Measurements from ENCODE around the gene PSMB2.
A peak's percentile ranks its signal among the peaks of the same experiment; 100 is the strongest.
"Not testable (repeated sequence)": the region's sequence is repeated elsewhere in the genome, so short reads cannot be mapped to it uniquely, and the experiment has no call there.

Gene PSMB2

DNA sequence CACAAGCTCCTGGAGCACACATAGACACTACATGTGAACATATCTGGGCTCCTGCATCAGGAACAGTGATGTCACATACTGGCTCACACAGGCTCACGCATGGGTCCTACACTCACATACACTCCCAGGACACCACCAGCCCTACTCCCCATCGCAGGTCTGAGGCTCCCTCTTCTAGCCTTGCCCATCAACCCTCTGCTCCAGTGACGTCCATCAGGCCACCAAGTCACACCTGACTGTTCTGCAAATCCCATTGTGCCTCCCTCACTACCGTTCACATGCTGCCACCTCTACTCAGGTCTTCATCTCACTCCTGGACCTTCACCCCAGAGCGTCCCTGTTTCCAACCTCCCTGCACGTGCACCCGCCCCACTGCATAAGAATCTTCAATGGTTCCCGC lies 50.1 kb downstream of the PSMB2 start:
- no peak for DNase-seq

DNA sequence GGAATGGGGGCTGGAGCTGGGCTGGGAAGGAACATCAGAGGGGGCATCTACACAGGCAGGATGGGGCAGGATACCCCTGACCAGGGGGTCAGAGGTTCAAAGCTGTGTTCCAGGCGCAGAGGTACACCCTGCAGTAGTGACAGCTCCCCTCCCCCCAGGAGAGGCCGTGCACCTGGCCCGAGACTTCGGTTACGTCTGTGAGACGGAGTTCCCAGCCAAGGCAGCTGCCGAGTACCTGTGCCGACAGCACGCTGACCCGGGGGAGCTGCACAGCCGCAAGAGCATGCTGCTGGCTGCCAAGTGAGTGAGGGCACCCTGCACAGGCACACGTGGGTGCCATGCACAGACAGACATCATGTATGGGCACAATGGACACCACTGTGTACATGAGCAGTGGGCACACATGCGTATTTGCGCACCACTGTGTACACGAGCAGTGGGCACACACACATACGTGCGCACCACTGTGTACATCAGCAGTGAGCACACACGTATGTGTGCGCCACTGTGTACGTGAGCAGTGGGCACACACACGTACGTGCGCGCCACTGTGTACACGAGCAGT lies 50.8 kb downstream of the PSMB2 start:
- DNase-seq, result no peak

DNA sequence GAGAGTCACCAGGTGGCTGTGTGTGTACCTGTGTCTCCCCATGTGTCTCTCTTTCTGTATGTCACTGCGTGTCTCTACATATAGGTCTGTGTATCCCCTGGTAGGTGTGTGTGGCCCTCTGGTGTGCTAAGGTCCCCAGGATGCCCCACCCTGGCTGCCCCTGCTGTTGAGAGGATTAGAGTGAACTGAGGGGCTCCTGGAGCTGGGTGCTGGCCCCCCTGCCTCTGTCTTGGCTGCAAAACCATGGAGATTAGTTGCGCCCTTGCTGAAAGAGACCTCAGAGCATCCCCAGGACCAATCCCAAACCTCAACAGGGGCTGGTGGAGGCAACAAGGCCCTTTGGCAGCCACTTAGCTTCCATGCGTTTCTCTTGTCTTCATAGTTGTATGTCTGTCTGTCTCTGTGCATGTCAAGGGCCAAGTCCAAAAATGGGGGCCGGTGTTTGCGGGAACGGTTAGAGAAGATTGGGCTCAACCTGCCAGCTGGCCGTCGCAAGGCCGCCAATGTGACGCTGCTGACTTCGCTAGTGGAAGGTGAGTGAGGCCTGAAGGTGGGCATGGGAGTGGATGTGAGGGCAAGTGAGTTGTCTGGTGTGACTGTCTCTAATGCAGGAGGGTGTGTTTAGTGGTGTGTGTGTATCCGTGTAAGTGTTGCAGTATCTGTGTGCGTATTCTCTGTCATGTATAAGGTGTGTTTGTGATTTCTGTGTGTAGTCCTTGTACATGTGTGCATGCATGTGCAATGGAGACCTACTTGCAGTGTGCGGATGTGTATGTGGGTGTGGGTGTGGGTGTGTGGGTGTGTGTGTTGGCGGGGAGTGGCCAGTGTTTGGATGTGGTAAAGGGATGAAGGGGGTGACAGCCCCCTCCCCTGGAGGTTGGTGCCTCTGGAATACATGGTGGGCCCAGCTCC lies 51.6 kb downstream of the PSMB2 start:
- no peak for DNase-seq

DNA sequence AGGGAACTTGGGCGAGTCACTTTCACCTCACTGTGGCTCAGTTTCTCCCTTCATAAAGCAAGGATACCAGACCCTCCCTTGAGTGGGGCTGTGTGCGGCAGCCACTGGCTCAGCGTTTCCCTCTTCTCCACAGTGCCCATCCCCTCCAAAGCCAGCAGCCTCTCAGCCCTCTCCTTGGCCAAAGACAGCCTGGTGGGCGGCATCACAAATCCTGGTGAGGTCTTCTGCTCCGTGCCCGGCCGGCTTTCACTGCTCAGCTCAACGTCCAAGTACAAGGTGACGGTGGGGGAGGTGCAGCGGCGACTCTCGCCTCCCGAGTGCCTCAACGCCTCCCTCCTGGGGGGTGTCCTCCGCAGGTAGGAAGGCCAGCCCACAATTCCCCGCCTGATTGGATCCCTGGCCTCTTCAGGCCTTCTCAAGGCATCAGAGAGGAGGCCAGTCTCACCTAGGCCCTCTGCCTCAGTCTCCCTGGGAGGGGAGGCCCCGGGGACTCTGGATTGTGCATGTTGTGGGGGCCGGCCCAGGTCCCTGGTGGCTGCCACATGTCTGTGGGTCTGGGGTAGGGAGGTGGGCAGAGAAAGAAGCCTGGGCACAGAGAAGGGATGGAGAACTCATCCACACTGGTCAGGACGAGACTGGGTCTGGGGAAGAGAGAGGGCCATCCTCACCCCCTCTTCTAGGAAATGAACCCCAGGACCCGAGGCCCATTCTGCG lies 53.0 kb downstream of the PSMB2 start:
- no peak for DNase-seq

DNA sequence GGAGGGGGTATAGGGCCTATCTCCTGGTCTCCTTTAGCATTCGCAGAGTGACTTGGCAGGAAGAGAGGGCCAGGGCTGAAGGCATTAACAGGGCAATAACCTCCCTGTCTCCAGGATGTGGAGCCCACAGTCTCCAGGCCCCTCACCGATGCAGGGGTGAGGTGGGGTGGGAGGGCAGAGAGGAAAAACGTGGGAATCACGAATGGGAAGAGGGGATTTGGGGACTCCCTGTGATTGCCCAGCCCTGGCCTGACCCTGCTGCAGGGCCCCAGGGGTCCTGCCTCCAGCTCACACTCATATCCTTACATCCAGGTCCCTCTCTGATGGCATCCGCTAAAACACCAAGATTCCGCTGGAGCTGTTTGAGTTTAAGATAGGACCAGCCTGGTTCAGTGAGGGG lies 53.6 kb downstream of the PSMB2 start:
- DNase-seq, result no peak

DNA sequence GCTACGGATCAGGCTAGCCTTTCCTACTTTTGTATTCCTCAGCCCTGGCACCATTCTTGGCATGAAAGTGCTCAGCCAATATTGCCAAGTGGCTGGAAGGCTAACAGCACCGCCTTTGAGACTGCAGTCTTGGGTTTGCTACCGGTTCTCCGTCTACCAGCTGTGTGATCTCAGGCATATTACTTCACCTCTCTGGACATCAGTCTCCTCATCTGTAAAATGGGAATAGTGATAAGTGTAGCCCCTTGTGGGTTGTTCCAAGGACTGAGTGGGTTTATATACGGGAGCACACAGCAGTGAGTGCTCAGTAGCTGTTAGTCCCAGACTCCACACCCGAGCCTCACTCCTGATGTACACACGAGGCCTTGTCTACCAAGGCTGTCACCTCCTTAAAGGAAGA lies 54.5 kb downstream of the PSMB2 start:
- no peak for DNase-seq

DNA sequence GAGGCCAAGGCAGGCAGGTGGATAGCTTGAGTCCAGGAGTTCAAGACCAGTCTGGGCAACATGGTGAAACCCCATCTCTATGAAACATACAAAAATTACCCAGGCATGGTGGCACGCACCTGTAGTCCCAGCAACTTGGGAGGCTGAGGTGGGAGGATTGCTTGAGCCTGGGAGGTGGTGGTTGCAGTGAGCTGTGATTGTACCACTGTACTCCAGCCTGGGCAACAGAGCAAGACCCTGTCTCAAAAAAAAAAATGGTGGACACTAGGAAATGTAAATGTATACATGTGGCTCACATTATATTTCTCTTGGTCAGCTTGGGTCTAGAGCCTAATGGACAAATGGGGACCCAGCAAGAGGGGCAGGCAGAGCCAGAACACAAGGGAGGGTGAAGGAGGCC lies 55.5 kb downstream of the PSMB2 start:
- DNase-seq, result not testable (repeated sequence)

DNA sequence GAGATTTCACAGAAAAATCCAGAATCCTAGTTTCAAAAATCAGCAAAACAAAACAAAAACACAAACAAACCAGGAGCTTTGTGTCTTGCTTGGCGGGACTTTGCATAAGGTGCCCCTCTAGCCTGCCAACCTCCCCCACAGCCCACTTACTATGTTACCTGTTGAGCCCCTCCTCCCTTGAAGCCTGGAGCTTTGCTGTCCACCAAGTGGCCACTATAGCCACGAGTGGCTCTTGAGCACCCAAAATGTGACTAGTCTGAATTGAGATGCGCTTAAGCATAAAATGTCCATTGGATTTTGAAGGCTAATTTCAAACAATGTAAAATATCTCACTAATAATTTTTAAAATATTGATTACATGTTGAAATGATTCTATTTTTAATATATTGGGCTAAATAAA lies 56.0 kb downstream of the PSMB2 start:
- no peak for DNase-seq

DNA sequence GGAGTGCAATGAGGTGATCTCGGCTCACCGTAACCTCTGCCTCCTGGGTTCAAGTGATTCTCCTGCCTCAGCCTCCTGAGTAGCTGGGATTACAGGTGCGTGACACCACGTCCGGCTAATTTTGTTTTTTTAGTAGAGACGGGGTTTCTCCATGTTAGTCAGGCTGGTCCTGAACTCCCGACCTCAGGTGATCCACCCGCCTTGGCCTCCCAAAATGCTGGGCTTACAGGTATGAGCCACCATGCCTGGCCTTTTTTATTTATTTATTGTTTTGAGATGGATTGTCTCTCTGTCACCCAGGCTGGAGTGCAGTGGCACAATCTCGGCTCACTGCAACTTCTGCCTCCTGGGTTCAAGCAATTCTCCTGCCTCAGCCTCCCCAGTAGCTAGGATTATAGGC lies 59.7 kb downstream of the PSMB2 start:
- not testable (repeated sequence) for DNase-seq

DNA sequence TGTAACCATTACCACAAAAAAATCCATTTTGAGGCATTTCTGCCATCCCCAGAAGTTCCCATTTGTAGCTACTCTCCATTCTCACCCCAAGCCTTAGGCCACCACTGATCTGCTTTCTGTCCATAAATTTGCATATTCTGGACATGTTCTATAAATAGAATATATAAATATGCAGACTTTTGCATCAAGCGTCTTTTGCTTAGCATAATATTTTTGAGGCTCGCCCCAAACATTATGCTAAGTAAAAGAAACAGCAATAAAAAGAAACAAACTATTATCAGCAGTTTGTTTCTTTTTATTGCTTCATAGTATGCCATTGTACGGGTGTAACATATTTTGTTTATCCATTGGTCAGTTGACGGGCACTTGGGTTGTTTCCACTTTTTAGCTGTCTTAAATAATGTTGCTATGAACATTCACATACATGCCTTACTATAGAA lies 60.4 kb downstream of the PSMB2 start:
- DNase-seq, result no peak

DNA sequence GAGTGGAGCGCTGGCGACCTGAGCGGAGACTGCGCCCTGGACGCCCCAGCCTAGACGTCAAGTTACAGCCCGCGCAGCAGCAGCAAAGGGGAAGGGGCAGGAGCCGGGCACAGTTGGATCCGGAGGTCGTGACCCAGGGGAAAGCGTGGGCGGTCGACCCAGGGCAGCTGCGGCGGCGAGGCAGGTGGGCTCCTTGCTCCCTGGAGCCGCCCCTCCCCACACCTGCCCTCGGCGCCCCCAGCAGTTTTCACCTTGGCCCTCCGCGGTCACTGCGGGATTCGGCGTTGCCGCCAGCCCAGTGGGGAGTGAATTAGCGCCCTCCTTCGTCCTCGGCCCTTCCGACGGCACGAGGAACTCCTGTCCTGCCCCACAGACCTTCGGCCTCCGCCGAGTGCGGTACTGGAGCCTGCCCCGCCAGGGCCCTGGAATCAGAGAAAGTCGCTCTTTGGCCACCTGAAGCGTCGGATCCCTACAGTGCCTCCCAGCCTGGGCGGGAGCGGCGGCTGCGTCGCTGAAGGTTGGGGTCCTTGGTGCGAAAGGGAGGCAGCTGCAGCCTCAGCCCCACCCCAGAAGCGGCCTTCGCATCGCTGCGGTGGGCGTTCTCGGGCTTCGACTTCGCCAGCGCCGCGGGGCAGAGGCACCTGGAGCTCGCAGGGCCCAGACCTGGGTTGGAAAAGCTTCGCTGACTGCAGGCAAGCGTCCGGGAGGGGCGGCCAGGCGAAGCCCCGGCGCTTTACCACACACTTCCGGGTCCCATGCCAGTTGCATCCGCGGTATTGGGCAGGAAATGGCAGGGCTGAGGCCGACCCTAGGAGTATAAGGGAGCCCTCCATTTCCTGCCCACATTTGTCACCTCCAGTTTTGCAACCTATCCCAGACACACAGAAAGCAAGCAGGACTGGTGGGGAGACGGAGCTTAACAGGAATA lies 64.0 kb downstream of the PSMB2 start:
- no peak for DNase-seq

DNA sequence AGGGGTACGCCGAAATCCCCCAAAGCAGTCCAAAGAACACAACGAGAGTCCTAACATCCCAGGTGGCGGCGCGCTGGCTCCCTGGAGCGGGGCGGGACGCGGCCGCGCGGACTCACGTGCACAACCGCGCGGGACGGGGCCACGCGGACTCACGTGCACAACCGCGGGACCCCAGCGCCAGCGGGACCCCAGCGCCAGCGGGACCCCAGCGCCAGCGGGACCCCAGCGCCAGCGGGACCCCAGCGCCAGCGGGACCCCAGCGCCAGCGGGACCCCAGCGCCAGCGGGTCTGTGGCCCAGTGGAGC lies 64.6 kb downstream of the PSMB2 start:
- DNase-seq, result not testable (repeated sequence)

DNA sequence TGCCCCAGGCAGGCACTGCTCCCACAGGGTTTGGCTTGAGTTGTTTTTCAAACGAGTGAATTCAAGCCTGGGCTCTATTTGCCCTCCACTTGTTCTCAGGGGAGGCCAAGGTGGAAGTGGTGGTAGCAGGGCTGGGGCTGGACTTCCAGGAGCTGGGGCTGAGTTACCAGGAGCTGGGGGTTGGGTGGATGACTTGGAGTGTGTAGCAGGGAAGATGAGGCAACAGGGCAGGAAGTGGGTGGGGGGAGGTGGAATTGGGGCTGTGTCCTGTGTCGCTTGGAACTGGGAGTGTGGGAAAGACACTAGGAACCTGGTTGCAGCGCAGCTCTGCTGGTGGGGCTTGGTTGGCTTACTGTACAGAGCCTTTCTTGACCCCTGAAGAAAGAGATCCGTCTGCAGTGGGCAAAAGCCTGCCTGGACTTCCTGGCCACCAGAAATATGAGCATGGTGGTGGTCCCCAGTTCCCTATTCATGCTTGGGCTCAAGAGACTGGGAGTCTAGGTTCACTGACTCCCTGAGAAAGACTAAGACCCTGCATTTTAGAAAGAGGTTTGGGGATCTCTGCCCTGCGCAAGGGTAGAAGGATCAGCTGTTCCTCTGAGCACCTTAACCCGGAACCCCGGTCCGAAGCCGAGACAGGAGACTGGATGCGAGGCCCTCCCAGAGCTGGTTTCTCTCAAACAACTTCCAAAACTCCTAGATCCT lies 65.1 kb downstream of the PSMB2 start:
- DNase-seq, result no peak

DNA sequence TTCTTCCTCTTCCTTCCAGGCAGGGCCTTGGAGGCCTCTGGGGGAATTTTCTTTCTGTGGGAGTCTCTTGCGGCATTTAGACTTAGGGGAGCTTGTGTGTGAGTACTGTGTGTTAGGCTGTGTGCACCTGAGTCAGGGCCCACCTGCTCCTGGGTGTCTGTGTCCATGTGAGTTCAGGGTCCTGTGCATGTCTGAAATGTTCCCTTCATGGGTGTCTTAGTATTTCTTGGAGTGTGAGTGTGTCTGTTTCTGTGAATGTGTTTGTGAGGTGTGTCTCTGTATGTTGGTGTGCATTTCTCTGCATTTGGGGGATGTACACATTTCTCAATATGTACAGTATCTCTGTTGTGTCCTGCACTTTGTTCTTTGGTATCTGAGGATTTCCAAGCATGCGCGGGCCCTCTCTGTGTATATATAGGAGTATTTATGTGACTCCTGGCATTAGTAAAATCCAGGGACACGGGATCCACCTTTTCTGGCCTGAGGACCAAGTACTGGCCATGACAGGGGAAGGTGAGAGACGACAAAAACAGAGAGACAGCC lies 65.8 kb downstream of the PSMB2 start:
- no peak for DNase-seq

DNA sequence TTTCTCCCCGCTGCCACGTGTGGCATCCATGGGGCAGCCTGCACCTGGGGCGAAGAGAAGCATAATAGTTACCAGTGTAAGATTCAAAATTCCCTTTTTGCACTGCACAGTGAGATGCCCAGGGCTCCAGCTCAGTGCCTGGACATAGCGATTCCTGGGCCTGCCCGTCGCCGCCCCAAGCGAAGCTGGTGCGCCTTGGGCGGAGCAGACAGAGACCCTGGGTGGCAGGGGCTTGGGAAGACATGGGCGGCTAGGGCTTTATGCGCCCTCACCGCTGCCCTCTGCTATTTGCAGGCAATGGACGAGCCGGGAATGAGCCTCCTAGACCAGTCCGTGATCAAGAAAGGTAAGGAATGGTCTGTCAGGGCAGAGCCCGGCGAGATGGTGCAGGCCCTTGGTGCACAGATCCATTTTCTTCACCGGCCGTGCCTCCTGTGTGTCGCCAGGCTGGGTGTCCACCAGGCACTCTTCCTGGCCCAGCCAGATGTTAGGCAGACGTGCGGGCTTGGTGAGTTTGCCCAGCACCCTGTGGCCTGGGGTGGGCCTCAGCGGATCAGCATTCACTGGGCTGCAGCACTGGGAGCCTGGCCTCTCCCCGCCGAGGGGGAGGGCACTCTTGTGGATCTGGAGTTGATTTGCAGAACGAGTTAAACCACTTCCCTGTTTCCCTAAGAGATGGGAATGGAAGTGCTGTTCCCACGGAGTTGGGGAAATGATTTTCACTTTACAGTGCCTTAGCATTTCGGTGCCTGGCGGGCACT lies 66.5 kb downstream of the PSMB2 start:
- DNase-seq, result peak; percentile 96

DNA sequence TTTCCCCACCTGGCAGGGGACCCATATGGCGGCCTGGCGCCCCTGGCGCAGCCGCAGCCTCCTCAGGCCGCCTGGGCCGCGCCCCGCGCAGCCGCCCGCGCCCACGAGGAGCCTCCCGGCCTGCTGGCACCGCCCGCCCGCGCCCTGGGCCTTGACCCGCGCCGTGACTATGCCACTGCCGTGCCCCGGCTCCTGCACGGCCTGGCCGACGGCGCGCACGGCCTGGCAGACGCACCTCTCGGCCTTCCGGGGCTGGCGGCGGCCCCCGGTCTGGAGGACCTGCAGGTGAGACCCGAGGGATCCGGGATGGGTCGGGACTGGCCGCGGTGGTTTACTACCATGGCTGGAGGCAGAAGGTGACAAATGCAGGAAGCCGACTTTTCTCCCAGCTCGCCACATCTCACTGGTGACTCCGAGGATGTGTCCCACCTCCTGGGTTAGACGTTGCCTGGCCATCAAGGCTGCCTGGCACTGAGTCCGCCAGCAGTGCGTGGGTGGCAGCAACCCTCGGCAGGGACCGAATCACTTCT lies 67.1 kb downstream of the PSMB2 start:
- no peak for DNase-seq

DNA sequence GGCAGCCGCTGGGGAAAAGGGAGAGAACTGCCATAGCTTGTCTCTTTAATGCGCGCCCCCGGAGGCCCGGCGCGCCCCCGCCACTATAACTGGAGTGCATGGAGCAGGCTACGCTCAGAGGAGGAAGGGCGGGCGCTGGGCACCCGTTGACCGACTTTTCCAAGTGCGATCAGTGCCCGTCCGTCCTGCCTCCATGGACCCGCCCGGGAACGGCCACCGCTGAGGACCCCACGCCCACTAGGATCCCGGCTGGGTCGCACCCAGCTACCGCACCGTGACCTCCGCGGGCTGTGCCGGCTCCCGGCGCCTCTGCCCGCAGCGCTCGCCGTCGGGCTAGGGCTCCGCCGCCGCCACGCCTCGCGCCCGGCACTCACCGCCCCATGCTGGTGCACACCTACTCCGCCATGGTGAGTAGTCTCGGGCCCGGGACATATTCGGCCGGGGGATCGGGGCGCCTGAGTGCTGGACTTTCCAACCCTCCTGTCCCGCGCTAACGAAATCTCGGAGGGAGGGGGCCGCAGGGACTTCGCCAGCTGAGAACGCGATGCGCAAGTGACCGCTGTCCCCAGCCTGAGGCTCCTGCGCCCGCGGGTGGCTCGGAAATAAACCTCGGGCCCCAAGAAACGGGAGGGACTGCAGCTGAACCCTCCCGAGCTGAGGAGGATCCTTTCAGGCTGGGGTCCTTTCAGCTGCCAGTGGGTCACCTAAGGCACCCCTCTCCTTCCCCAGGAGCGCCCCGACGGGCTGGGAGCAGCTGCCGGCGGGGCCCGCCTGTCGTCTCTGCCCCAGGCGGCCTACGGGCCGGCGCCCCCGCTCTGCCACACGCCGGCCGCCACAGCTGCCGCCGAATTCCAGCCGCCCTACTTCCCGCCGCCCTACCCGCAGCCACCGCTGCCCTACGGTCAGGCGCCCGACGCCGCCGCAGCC lies 67.9 kb downstream of the PSMB2 start, which contains the start of gene TFAP2E:
TSS of gene TFAP2E (plus strand) at position 117 of the 927 bp plus-strand sequence. CDS start at position 381, 264 bp downstream.
- peak; percentile 96 for DNase-seq

DNA sequence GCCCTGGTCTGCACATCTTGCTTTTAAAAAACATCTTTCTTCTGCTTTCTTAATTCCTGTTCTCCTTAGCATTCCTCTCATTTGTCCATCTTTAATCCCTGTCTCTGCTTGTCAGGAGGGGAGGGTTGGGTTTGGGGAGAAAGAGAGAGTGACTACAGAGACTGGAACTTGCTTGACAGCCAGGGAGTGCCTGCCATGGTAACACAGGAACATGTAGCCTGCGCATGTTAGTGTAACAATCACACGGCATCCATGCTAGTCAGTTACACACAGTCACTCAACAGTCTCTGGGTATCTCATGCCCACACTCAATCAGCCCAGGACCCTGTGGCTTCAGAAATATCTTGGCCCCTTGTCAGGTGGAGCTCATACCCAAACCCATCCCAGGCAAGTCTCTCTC lies 69.0 kb downstream of the PSMB2 start:
- no peak for DNase-seq

DNA sequence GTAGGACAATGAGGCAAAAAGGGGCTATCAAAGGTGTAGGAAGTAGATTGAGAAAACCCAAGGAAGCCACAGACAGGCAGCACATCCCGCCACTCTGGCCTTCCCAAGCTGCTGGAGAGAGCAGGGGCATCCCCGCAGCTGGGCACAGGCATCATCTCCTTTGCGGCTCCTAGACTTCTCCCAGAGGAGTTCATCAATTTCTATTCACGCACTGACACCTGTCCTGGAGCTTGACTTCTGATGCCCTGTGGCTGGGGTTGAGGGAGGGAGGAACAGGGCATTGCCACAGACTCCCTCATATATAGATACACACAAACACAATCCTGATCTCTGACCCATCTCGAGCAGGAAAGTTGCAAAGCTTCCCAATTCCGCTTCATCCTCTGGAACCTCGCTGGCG lies 70.1 kb downstream of the PSMB2 start:
- no peak for DNase-seq

All from NCI-H510A treated with DMSO at 0.1 percent for 48 hours (cell line).